GM12873 (cell line): ENCODE measurements around the gene DCN.

Source experiments
- TF ChIP-seq, protein P1 (sequence below): IDR thresholded peaks from 2 replicates; pipeline ENCODE4 v1.5.1; 2012; ENCODE audit warnings: low read depth, mild to moderate bottlenecking, moderate library complexity, low read length, control low read depth; ENCODE audit not compliant: insufficient read depth; ENCODE audit errors: missing control alignments

The DCN gene

DNA sequence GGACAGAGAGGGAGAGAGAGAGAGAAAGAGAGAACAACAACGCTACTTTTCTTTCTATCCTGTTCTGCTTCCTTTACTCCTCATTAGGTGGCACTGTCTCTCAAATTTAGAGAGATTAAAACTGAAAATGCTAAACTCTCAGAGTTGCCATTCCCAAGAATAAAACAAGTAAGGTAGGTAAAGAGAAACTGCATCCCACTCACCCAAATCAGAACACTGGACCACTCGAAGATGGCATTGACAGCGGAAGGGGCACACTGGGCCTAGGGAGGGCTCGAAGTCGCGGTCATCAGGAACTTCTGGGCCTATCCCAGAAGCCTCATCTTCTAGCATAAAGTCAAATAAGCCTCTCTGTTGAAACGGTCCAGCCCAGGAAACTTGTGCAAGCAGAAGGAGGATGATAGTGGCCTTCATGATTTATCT lies 4.5 kb downstream of the DCN start:
- TF ChIP-seq, protein P1, sequence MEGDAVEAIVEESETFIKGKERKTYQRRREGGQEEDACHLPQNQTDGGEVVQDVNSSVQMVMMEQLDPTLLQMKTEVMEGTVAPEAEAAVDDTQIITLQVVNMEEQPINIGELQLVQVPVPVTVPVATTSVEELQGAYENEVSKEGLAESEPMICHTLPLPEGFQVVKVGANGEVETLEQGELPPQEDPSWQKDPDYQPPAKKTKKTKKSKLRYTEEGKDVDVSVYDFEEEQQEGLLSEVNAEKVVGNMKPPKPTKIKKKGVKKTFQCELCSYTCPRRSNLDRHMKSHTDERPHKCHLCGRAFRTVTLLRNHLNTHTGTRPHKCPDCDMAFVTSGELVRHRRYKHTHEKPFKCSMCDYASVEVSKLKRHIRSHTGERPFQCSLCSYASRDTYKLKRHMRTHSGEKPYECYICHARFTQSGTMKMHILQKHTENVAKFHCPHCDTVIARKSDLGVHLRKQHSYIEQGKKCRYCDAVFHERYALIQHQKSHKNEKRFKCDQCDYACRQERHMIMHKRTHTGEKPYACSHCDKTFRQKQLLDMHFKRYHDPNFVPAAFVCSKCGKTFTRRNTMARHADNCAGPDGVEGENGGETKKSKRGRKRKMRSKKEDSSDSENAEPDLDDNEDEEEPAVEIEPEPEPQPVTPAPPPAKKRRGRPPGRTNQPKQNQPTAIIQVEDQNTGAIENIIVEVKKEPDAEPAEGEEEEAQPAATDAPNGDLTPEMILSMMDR: peak; percentile 27

- TF ChIP-seq, protein P1: no peak
Measured at GRCh38 chr12:91177381-91177780, 5.2 kb downstream of the DCN start.

GRCh38 chr12:91176915-91177314 lies 5.7 kb downstream of the DCN start:
- TF ChIP-seq, protein P1: no peak

DNA sequence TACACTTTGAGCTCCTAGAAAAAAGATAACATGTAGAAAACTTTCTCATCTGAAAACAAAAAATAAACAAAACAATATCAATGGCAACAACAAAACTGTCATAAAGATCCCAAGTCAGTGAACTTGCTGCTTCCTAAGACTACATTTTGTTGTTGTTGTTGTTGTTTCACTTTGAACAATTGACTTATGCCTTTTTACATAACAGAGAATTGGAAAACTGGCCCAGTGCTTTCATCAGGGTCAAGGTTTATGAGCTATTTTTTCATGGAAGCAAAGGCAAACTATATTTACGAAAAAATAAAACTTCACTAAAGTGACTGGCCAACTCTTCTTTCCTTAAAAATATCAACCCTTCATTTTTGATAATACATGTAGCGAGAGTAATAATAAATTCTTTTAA lies 6.3 kb downstream of the DCN start:
- TF ChIP-seq, protein P1: no peak

DNA sequence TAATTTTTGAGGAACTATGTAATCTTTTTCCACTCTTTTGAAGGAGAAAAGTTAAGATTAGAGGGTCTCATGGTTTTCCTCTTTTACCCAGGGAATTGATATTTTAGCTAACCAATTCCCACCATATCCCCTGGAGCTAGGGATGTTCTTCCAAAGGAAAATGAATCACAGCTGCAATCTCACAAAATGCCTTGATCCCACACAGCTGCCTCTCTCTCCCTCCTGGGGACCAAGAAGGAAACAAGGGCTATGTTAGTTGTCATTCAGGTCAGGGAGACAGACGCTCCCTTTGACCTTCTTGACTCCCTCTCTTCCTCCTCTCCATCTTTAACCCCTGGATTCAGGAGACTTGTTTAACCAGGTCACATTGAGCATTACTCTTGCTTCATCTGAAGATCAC lies 9.5 kb downstream of the DCN start:
- TF ChIP-seq, protein P1: no peak

DNA sequence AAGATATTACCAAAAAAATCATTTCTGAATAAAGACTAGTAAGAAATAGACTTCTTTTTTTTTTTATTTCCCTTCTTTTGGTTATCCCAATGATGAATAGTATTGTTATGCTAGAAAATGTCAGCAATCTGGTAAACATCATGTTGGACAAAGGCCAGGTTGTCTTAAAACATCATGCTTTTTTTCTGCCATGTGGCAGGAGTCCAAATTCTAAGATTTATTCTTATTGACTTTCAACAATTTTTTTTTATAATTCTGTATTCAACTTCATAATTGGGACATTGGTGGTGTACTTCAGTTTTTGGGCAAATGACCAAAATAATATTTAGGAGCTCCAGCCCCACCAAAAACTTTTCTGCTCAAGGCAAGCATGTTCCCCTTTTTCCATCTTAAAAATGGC lies 10.5 kb downstream of the DCN start:
- TF ChIP-seq, protein P1: no peak

DNA sequence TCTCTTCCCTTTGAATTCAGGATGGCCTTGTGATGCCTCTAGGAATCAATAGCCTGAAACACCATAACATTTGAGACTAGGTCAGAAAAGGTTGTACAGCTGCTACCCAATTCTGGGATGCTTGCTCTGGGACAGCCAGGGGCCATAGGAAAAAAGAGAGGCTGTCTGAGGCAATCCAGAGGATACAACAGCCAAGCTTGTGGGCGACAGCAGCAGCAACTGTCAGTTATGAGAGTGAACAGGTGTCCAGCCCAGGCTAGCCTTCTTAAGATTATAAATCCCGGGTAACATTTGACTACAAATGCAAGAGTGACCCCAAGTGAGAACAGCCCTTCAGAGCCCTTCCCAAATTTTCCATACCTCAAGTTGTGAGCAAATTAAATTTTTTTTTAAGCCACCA lies 11.1 kb downstream of the DCN start:
- TF ChIP-seq, protein P1: no peak

DNA sequence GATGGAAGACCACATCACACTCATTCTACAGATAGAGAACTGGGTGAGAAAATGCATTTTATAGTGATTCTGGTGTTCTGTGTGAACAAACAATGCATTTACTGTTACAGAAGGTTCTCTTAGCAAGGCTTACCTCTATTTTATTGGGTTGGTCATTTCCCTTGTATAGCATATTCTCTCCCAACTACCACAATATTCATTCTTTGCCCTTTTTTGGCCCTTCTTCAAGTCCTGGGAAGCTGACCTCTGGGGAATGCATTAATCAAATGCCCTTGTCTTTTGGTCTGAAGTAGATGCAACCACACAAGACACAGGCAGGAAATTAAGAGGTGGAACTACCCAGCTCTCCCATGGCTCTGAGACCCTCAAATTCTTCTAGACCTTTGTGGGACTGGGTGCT lies 19.5 kb downstream of the DCN start:
- TF ChIP-seq, protein P1: no peak
